Measurements from ENCODE around the gene SPEM1.

DNA sequence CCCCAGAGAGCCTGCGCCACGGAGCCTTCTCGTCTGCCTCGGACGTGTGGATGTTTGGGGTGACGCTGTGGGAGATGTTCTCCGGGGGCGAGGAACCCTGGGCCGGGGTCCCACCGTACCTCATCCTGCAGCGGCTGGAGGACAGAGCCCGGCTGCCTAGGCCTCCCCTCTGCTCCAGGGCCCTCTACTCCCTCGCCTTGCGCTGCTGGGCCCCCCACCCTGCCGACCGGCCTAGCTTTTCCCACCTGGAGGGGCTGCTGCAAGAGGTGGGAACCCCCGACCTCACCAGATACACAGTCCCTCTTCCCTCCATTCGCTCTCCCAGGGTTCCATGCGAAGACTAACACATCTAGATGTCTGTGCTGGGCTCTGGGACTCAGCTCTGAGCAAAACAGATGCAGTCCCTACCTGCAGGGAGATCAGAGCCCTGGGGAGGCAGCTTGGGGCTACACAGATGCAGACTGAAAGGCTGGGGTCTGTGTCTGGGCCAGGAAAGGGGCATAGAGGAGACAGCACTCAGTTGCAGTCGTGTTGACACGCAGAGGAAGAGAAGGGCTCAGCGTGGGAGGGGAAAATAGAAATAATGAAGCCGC is 35.5 kb upstream of the SPEM1 start:
- TF ChIP-seq POLR2A (IDR thresholded peaks at IDR 0.05; ENCODE audit: low read depth, low read length) = no peak
- TF ChIP-seq TAF1 (IDR thresholded peaks at IDR 0.05; ENCODE audit: borderline replicate concordance, low read depth, low read length) = no peak
- no peak for TF ChIP-seq POLR2AphosphoS5 (IDR thresholded peaks at IDR 0.05; ENCODE audit: low read depth, low read length)
